ENCODE data around the gene SUMF1.
"Not testable (repeated sequence)": the region's sequence is repeated elsewhere in the genome, so short reads cannot be mapped to it uniquely, and the experiment has no call there.

SUMF1 gene

DNA sequence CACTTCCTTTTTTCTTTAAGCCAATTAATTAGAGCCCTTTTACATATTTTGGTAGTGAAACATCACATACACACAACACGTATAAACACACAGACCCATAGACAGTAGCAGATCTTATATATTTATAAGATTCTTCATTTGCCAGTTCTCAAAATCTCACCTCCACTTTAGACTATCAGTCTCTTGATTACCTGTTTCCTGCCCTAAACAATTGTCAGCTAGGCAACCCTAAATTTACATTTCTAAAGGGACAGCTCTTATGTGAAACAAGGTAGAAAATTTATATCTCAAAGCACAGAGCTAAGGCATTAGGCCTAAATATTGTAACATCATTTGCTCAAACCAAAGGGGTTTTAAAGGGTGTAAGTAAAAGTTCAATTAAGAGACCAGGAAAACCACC lies 135.0 kb downstream of the SUMF1 start:
- Histone ChIP-seq H3K27me3 (replicated peaks; ENCODE audit: insufficient read depth, low read length) (no peaks in the 10 kb centered on the region), H3K9me2 (replicated peaks; ENCODE audit: insufficient read depth, low read length) (no peaks in the 10 kb centered on the region), H3K36me3 (replicated peaks; ENCODE audit: insufficient read depth, low read length) (no peaks in the 10 kb centered on the region), H4K20me1 (ENCODE audit: insufficient read depth, low read length) (no peaks in the 10 kb centered on the region), H3K9me3 (replicated peaks; ENCODE audit: insufficient read depth, low read length) (no peaks in the 10 kb centered on the region), H3K4me3 (ENCODE audit: low read length) (no peak overlapping the region), H3K9ac (ENCODE audit: low read length) (no peak overlapping the region), H2AFZ (ENCODE audit: low read length) (no peak overlapping the region), H3K27ac (ENCODE audit: low read length) (no peak overlapping the region), H3K79me2 (ENCODE audit: low read length) (no peaks in the 10 kb centered on the region), H3K4me1 (ENCODE audit: low read length) (no peaks in the 10 kb centered on the region), H3K4me2 (ENCODE audit: low read depth, low read length) (no peak overlapping the region), H3F3A (ENCODE audit: insufficient read depth, low read length) (no peaks in the 10 kb centered on the region)
- no peak for DNase-seq
- TF ChIP-seq EZH2 (optimal IDR thresholded peaks at IDR 0.05; ENCODE audit: low read depth, low read length) (no peak), EZH2phosphoT487 (IDR thresholded peaks at IDR 0.05; ENCODE audit: low read length) (no peak)
- TF ChIP-seq, protein P1, sequence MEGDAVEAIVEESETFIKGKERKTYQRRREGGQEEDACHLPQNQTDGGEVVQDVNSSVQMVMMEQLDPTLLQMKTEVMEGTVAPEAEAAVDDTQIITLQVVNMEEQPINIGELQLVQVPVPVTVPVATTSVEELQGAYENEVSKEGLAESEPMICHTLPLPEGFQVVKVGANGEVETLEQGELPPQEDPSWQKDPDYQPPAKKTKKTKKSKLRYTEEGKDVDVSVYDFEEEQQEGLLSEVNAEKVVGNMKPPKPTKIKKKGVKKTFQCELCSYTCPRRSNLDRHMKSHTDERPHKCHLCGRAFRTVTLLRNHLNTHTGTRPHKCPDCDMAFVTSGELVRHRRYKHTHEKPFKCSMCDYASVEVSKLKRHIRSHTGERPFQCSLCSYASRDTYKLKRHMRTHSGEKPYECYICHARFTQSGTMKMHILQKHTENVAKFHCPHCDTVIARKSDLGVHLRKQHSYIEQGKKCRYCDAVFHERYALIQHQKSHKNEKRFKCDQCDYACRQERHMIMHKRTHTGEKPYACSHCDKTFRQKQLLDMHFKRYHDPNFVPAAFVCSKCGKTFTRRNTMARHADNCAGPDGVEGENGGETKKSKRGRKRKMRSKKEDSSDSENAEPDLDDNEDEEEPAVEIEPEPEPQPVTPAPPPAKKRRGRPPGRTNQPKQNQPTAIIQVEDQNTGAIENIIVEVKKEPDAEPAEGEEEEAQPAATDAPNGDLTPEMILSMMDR (IDR thresholded peaks at IDR 0.05; ENCODE audit: low read length): no peak

DNA sequence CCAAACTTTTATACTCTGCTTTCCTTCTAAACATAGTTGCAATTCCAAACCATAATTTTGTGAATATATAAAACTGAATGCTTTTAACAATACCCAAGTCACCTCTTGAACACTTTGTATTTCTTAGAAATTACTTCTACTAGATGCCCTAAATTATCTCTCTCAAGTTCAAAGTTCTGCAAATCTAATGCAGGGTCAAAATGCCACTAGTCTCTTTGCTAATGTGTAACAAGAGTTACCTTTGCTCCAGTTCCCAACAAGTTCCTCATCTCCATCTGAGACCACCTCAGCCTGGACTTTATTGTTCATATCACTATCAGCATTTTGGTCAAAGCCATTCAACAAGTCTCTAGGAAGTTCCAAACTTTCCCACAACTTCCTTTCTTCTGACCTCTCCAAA lies 137.3 kb downstream of the SUMF1 start:
- not testable (repeated sequence) for H2AFZ ChIP-seq (ENCODE audit: low read length); H3K79me2 ChIP-seq (ENCODE audit: low read length); H3K4me2 ChIP-seq (ENCODE audit: low read depth, low read length); H3K27me3 ChIP-seq (replicated peaks; ENCODE audit: insufficient read depth, low read length); H4K20me1 ChIP-seq (ENCODE audit: insufficient read depth, low read length); H3F3A ChIP-seq (ENCODE audit: insufficient read depth, low read length); H3K9me2 ChIP-seq (replicated peaks; ENCODE audit: insufficient read depth, low read length); H3K36me3 ChIP-seq (replicated peaks; ENCODE audit: insufficient read depth, low read length); DNase-seq; H3K4me1 ChIP-seq (ENCODE audit: low read length); H3K27ac ChIP-seq (ENCODE audit: low read length); H3K4me3 ChIP-seq (ENCODE audit: low read length); H3K9ac ChIP-seq (ENCODE audit: low read length); H3K9me3 ChIP-seq (replicated peaks; ENCODE audit: insufficient read depth, low read length)

DNA sequence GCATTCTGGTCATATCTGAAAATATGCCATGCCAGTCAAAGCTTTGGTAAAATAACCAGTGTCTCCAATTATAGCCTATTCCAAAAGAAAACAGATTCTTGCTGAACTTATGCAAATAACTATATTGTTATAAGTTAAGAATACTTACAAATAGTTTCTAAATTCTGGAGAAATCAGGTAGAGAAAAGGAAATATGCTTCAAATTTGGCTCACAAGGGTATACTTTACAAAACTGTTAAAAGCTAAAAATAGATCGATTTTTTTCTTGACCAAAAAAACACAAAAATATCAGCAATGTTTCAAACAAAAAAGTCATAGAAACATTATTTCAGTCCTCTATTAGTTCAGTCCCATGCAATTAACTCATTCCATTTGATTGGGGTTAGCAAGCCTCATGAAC lies 140.2 kb downstream of the SUMF1 start:
- no peak overlapping the region for H3K9ac ChIP-seq (ENCODE audit: low read length)
- no peaks in the 10 kb centered on the region for H3K79me2 ChIP-seq (ENCODE audit: low read length)
- DNase-seq: no peak
- H3F3A ChIP-seq (ENCODE audit: insufficient read depth, low read length): no peaks in the 10 kb centered on the region
- no peaks in the 10 kb centered on the region for H3K4me1 ChIP-seq (ENCODE audit: low read length)
- H3K36me3 ChIP-seq (replicated peaks; ENCODE audit: insufficient read depth, low read length): no peaks in the 10 kb centered on the region
- no peaks in the 10 kb centered on the region for H4K20me1 ChIP-seq (ENCODE audit: insufficient read depth, low read length)
- no peaks in the 10 kb centered on the region for H3K27me3 ChIP-seq (replicated peaks; ENCODE audit: insufficient read depth, low read length)
- no peak overlapping the region for H3K27ac ChIP-seq (ENCODE audit: low read length)
- no peaks in the 10 kb centered on the region for H3K9me3 ChIP-seq (replicated peaks; ENCODE audit: insufficient read depth, low read length)
- H3K9me2 ChIP-seq (replicated peaks; ENCODE audit: insufficient read depth, low read length): no peaks in the 10 kb centered on the region
- H2AFZ ChIP-seq (ENCODE audit: low read length): no peak overlapping the region
- TF ChIP-seq, protein P1 (IDR thresholded peaks at IDR 0.05; ENCODE audit: low read length): no peak
- TF ChIP-seq EZH2phosphoT487 (IDR thresholded peaks at IDR 0.05; ENCODE audit: low read length): no peak
- no peak for TF ChIP-seq EZH2 (optimal IDR thresholded peaks at IDR 0.05; ENCODE audit: low read depth, low read length)
- no peak overlapping the region for H3K4me2 ChIP-seq (ENCODE audit: low read depth, low read length)
- H3K4me3 ChIP-seq (ENCODE audit: low read length): no peak overlapping the region

DNA sequence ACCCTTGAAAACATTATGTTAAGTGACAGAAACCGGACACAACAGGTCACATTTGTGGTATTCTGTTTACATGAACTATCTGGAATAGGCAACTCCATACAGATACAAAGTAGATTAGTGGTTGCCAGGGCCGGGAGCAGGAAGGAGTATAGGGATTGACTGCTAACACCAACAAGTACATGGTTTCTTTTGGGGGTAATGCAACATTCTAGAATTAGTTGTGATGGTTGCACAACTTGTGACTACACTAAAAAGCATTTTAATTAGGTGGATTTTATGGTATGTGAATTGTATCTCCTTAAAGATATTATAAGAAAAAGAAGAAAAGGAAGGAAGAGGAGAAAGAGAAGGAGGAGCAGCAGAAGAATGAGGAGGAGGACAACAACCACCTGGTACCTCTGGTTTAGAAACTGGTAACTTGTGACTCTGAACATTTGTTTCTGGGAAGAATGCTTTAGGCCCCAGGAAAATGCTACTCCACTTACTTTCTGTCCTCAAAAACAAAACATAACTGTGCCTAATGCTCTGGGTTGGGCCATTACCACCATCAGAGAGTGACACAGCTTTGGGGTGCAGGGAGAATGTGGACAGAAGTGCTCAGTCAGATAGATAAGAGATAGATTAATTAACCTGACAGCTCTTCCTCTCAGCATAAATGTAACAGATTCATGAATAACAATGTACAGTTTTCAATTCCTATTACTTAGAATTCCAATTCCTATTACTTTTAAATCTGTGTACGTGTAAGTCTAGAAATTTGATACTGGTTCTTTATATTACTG lies 143.6 kb downstream of the SUMF1 start:
- Histone ChIP-seq H4K20me1 (ENCODE audit: insufficient read depth, low read length) (no peaks in the 10 kb centered on the region), H3K27ac (ENCODE audit: low read length) (no peak overlapping the region), H3K36me3 (replicated peaks; ENCODE audit: insufficient read depth, low read length) (no peaks in the 10 kb centered on the region), H3K9me2 (replicated peaks; ENCODE audit: insufficient read depth, low read length) (no peaks in the 10 kb centered on the region), H3K4me1 (ENCODE audit: low read length) (no peaks in the 10 kb centered on the region), H2AFZ (ENCODE audit: low read length) (no peak overlapping the region), H3K4me3 (ENCODE audit: low read length) (no peak overlapping the region), H3K27me3 (replicated peaks; ENCODE audit: insufficient read depth, low read length) (no peaks in the 10 kb centered on the region), H3K79me2 (ENCODE audit: low read length) (no peaks in the 10 kb centered on the region), H3F3A (ENCODE audit: insufficient read depth, low read length) (no peaks in the 10 kb centered on the region), H3K9me3 (replicated peaks; ENCODE audit: insufficient read depth, low read length) (no peaks in the 10 kb centered on the region), H3K9ac (ENCODE audit: low read length) (no peak overlapping the region), H3K4me2 (ENCODE audit: low read depth, low read length) (no peak overlapping the region)
- no peak for DNase-seq
- TF ChIP-seq EZH2 (optimal IDR thresholded peaks at IDR 0.05; ENCODE audit: low read depth, low read length): no peak
- no peak for TF ChIP-seq EZH2phosphoT487 (IDR thresholded peaks at IDR 0.05; ENCODE audit: low read length)
- TF ChIP-seq, protein P1 (IDR thresholded peaks at IDR 0.05; ENCODE audit: low read length): no peak
